HG03039 (cell line): ENCODE data around the gene NCSTN.

Experiments
- ATAC-seq: cut with Tn5 transposase; IDR thresholded peaks from one replicate; pipeline ENCODE4 v1.9.1; 2021; ENCODE audit warnings: mild to moderate bottlenecking, moderate library complexity; ENCODE audit not compliant: unreplicated experiment

The NCSTN gene

DNA sequence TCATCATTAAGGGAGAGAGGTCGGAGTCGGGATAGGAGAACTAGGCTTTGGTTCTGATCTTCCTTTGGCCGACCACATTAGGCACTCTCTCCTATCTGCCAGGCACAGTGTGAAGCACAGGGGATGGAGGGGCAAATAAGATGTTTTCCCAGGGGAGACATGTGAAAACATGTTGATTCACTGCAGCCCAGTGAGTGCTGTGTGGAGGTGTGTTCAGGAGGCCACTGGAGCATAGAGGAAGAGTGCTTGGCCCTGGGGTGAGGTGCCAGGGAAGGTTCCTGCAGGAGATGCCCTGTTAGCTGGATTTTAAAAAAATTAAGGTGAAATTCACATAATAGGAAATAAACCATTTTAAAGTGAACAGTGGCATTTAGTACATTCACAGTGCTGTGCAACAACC lies 60.9 kb downstream of the NCSTN start:
- no peak for ATAC-seq

DNA sequence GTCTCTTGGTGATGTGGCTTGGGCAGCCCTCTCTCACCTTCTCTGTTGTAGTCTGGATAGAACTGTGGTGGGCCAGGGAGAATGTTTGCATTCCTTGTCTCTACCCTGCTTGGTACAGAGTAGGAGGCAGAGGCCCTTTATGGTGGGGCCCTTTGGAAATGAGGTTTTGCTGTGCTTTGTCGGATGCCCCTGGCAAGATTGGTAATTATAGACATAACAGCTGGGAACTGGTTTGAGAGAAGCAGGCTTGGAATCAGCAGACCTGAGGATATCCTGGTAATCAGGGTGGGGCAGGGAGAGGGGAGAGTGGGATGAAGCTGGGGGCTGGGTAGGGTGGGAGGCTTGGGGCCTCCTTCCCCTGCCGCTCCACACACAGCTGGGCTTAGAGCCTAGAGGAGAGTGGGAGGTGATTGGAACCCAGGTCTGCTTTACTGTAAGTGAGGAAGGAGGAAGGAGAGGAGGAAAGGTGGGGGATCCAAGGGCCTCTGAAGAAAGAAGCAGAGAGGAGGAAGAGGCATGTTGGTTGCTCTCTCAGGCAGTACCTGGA lies 62.2 kb downstream of the NCSTN start:
- no peak for ATAC-seq

- no peak for ATAC-seq
Measured at GRCh38 chr1:160406131-160406968, 63.2 kb downstream of the NCSTN start.

- ATAC-seq, result no peak
Measured at GRCh38 chr1:160407839-160408801, 64.9 kb downstream of the NCSTN start.
